ENCODE data around the gene LDLR.
A peak's percentile ranks its signal among the peaks of the same experiment; 100 is the strongest.
"Not testable (repeated sequence)": the region's sequence is repeated elsewhere in the genome, so short reads cannot be mapped to it uniquely, and the experiment has no call there.

LDLR gene

DNA sequence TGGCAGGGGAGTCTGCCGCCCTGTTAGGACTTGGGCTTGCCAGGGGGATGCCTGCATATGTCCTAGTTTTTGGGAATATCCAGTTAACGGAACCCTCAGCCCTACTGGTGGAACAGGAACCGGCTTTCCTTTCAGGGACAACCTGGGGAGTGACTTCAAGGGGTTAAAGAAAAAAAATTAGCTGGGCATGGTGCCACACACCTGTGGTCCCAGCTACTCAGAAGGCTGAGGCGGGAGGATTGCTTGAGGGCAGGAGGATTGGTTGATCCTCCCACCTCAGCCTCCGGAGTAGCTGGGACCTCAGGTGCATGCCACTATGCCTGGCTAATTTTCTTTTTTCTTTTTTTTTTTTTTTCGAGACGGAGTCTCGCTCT is 22.5 kb downstream of the LDLR start:
- FAIRE-seq (no peak), DNase-seq (ENCODE audit: insufficient read length) (no peak)
- TF ChIP-seq TAF1 (IDR thresholded peaks at IDR 0.05; ENCODE audit: borderline replicate concordance, low read depth, low read length), result no peak
- no peak for TF ChIP-seq POLR2AphosphoS5 (IDR thresholded peaks at IDR 0.05; ENCODE audit: low read depth, low read length)
- no peak for TF ChIP-seq POLR2A (IDR thresholded peaks at IDR 0.05; ENCODE audit: low read depth, low read length)

DNA sequence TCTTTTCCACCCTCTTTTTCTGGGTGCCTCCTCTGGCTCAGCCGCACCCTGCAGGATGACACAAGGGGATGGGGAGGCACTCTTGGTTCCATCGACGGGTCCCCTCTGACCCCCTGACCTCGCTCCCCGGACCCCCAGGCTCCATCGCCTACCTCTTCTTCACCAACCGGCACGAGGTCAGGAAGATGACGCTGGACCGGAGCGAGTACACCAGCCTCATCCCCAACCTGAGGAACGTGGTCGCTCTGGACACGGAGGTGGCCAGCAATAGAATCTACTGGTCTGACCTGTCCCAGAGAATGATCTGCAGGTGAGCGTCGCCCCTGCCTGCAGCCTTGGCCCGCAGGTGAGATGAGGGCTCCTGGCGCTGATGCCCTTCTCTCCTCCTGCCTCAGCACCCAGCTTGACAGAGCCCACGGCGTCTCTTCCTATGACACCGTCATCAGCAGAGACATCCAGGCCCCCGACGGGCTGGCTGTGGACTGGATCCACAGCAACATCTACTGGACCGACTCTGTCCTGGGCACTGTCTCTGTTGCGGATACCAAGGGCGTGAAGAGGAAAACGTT is 24.0 kb downstream of the LDLR start:
- DNase-seq (ENCODE audit: insufficient read length), result no peak
- TF ChIP-seq POLR2AphosphoS5 (IDR thresholded peaks at IDR 0.05; ENCODE audit: low read depth, low read length) (no peak), TAF1 (IDR thresholded peaks at IDR 0.05; ENCODE audit: borderline replicate concordance, low read depth, low read length) (no peak), POLR2A (IDR thresholded peaks at IDR 0.05; ENCODE audit: low read depth, low read length) (no peak)
- no peak for FAIRE-seq

DNA sequence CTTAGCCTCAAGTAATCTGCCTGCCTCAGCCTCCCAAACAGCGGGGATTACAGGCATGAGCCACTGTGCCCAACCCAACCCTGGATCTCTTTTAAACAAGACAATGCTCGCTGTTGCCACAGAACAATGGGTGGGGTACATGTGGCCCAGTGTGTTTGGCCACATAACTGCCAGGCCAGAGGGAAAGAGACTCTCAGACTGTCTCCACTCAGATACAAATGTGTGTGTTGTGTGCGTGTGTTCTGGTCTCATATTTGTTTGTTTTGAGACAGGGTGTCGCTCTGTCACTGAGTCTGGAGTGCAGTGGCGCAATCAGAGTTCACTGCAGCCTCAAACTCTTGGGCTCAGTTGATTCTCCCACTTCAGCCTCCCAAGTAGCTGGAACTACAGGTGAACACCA is 25.8 kb downstream of the LDLR start:
- TF ChIP-seq POLR2AphosphoS5 (IDR thresholded peaks at IDR 0.05; ENCODE audit: low read depth, low read length) (no peak), TAF1 (IDR thresholded peaks at IDR 0.05; ENCODE audit: borderline replicate concordance, low read depth, low read length) (no peak), POLR2A (IDR thresholded peaks at IDR 0.05; ENCODE audit: low read depth, low read length) (no peak)
- FAIRE-seq (no peak), DNase-seq (ENCODE audit: insufficient read length) (no peak)

DNA sequence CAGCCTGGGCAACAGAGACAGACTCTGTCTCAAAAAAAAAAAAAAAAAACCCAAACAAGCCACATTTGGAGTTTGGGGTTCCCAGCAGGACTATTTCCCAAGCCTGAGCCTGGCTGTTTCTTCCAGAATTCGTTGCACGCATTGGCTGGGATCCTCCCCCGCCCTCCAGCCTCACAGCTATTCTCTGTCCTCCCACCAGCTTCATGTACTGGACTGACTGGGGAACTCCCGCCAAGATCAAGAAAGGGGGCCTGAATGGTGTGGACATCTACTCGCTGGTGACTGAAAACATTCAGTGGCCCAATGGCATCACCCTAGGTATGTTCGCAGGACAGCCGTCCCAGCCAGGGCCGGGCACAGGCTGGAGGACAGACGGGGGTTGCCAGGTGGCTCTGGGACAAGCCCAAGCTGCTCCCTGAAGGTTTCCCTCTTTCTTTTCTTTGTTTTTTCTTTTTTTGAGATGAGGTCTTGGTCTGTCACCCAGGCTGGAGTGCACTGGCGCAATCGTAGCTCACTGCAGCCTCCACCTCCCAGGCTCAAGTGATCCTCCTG is 26.7 kb downstream of the LDLR start:
- FAIRE-seq, result no peak
- TF ChIP-seq POLR2A (IDR thresholded peaks at IDR 0.05; ENCODE audit: low read depth, low read length) (no peak), TAF1 (IDR thresholded peaks at IDR 0.05; ENCODE audit: borderline replicate concordance, low read depth, low read length) (no peak), POLR2AphosphoS5 (IDR thresholded peaks at IDR 0.05; ENCODE audit: low read depth, low read length) (no peak)
- DNase-seq (ENCODE audit: insufficient read length), result no peak

DNA sequence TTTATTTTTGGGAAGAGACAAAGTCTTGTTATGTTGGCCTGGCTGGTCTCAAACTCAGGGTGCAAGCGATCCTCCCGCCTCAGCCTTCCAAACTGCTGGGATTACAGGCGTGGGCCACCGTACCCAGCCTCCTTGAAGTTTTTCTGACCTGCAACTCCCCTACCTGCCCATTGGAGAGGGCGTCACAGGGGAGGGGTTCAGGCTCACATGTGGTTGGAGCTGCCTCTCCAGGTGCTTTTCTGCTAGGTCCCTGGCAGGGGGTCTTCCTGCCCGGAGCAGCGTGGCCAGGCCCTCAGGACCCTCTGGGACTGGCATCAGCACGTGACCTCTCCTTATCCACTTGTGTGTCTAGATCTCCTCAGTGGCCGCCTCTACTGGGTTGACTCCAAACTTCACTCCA is 27.2 kb downstream of the LDLR start:
- DNase-seq (ENCODE audit: insufficient read length) (no peak), FAIRE-seq (no peak)
- TF ChIP-seq POLR2A (IDR thresholded peaks at IDR 0.05; ENCODE audit: low read depth, low read length) (no peak), TAF1 (IDR thresholded peaks at IDR 0.05; ENCODE audit: borderline replicate concordance, low read depth, low read length) (no peak), POLR2AphosphoS5 (IDR thresholded peaks at IDR 0.05; ENCODE audit: low read depth, low read length) (no peak)

DNA sequence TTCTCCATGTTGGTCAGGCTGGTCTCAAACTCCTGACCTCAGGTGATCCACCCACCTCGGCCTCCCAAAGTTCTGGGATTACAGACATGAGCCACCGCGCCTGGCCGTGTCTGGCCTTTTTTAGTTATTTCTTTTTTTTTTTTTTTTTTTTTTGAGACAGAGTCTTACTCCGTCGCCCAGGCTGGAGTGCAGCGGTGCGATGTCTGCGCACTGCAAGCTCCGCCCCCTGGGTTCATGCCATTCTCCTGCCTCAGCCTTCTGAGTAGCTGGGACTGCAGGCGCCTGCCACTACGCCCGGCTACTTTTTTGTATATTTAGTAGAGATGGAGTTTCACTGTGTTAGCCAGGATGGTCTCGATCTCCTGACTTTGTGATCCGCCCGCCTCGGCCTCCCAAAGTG is 32.7 kb downstream of the LDLR start:
- not testable (repeated sequence) for DNase-seq (ENCODE audit: insufficient read length); FAIRE-seq

DNA sequence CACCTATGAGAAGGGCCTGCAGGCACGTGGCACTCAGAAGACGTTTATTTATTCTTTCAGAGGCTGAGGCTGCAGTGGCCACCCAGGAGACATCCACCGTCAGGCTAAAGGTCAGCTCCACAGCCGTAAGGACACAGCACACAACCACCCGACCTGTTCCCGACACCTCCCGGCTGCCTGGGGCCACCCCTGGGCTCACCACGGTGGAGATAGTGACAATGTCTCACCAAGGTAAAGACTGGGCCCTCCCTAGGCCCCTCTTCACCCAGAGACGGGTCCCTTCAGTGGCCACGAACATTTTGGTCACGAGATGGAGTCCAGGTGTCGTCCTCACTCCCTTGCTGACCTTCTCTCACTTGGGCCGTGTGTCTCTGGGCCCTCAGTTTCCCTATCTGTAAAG is 33.9 kb downstream of the LDLR start:
- DNase-seq (ENCODE audit: insufficient read length) (no peak), FAIRE-seq (no peak)
- no peak for TF ChIP-seq POLR2AphosphoS5 (IDR thresholded peaks at IDR 0.05; ENCODE audit: low read depth, low read length)
- no peak for TF ChIP-seq POLR2A (IDR thresholded peaks at IDR 0.05; ENCODE audit: low read depth, low read length)
- no peak for TF ChIP-seq TAF1 (IDR thresholded peaks at IDR 0.05; ENCODE audit: borderline replicate concordance, low read depth, low read length)

DNA sequence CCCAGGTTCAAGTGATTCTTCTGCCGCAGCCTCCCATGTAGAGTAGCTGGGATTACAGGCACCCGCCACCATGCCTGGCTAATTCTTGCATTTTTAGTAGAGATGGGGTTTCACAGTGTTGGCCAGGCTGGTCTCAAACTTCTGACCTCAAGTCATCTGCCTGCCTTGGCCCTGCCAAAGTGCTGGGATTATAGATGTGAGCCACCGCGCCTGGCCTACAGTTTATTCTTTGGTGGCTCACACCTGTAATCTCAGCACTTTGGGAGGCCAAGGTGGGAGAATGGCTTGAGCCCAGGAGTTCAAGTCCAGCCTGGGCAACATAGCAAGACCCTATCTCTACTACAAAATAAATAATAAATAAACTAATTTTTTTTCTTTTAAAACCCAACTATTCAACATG is 34.9 kb downstream of the LDLR start:
- not testable (repeated sequence) for FAIRE-seq; DNase-seq (ENCODE audit: insufficient read length)

DNA sequence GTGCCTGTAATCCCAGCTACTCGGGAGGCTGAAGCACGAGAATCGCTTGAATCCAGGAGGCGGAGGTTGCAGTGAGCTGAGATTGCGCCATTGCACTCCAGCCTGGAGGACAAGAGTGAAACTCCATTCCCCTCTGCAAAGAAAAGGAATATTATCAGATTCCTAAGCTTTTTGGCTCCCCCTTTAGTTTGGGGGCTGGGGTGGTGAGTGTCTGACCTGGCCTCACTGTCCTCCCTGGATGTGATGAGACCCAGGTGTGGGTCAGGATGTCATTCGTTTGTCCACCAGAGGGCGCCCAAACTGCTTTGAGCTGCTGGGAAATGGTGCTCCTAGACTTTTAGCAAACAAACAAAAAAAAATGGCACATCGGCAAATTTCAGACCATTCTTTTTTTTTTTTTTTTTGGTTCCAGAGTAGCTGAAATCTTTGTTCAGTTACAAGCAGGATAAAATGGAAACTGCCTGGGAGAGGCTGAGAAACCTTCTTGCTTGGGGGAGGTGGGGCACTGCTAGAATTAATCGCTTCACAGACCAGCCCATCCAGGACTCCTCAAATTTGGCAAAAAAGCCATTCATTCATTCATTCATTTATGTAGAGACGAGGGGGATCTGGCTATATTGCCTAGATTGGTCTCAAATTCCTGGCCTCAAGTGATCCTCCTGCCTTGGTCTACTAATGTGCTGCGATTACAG is 36.9 kb downstream of the LDLR start:
- TF ChIP-seq TAF1 (IDR thresholded peaks at IDR 0.05; ENCODE audit: borderline replicate concordance, low read depth, low read length), result no peak
- no peak for TF ChIP-seq POLR2A (IDR thresholded peaks at IDR 0.05; ENCODE audit: low read depth, low read length)
- no peak for TF ChIP-seq POLR2AphosphoS5 (IDR thresholded peaks at IDR 0.05; ENCODE audit: low read depth, low read length)
- FAIRE-seq (no peak), DNase-seq (ENCODE audit: insufficient read length) (no peak)

DNA sequence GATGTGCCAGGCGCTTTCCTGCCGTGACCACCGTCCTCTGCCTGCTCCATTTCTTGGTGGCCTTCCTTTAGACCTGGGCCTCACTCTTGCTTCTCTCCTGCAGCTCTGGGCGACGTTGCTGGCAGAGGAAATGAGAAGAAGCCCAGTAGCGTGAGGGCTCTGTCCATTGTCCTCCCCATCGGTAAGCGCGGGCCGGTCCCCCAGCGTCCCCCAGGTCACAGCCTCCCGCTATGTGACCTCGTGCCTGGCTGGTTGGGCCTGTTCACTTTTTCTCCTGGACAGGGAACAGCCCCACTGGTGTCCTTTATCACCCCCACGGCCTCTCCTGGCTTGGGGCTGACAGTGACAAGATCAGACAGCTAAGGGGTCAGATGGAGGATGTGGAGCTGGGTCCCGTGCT is 38.6 kb downstream of the LDLR start:
- FAIRE-seq (no peak), DNase-seq (ENCODE audit: insufficient read length) (no peak)
- TF ChIP-seq POLR2AphosphoS5 (IDR thresholded peaks at IDR 0.05; ENCODE audit: low read depth, low read length), result no peak
- TF ChIP-seq POLR2A (IDR thresholded peaks at IDR 0.05; ENCODE audit: low read depth, low read length), result no peak
- TF ChIP-seq TAF1 (IDR thresholded peaks at IDR 0.05; ENCODE audit: borderline replicate concordance, low read depth, low read length), result no peak

DNA sequence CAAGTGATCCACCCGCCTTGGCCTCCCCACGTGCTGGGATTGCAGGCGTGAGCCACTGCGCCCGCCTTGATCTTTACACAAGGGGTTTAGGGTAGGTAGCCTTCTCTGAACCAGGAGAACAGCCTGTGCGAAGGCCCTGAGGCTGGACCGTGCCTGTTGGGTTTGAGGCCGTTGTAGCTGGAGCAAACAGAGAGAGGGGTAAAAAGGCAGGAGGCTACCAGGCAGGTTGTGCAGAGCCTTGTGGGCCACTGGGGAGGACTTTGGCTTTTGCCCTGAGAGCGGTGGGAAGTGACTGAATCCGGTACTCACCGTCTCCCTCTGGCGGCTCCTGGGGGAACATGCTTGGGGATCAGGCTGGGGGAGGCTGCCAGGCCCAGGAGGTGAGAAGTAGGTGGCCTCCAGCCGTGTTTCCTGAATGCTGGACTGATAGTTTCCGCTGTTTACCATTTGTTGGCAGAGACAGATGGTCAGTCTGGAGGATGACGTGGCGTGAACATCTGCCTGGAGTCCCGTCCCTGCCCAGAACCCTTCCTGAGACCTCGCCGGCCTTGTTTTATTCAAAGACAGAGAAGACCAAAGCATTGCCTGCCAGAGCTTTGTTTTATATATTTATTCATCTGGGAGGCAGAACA is 41.7 kb downstream of the LDLR start:
- DNase-seq (ENCODE audit: insufficient read length) (peak; percentile 76), FAIRE-seq (peak; percentile 5)
- no peak for TF ChIP-seq POLR2AphosphoS5 (IDR thresholded peaks at IDR 0.05; ENCODE audit: low read depth, low read length)
- TF ChIP-seq POLR2A (IDR thresholded peaks at IDR 0.05; ENCODE audit: low read depth, low read length), result no peak
- TF ChIP-seq TAF1 (IDR thresholded peaks at IDR 0.05; ENCODE audit: borderline replicate concordance, low read depth, low read length), result no peak

DNA sequence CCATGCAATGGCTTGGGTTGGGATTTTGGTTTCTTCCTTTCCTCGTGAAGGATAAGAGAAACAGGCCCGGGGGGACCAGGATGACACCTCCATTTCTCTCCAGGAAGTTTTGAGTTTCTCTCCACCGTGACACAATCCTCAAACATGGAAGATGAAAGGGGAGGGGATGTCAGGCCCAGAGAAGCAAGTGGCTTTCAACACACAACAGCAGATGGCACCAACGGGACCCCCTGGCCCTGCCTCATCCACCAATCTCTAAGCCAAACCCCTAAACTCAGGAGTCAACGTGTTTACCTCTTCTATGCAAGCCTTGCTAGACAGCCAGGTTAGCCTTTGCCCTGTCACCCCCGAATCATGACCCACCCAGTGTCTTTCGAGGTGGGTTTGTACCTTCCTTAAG is 42.2 kb downstream of the LDLR start:
- FAIRE-seq (no peak), DNase-seq (ENCODE audit: insufficient read length) (no peak)
- TF ChIP-seq POLR2A (IDR thresholded peaks at IDR 0.05; ENCODE audit: low read depth, low read length) (no peak), POLR2AphosphoS5 (IDR thresholded peaks at IDR 0.05; ENCODE audit: low read depth, low read length) (no peak), TAF1 (IDR thresholded peaks at IDR 0.05; ENCODE audit: borderline replicate concordance, low read depth, low read length) (no peak)
